GM21717 (cell line): Measurements from ENCODE around the gene DPEP2NB.
"Not testable (repeated sequence)": the region's sequence is repeated elsewhere in the genome, so short reads cannot be mapped to it uniquely, and the experiment has no call there.

Experiments
- ATAC-seq: cut with Tn5 transposase; IDR thresholded peaks from one replicate; pipeline ENCODE4 v1.9.1; 2021; ENCODE audit warnings: mild to moderate bottlenecking, moderate library complexity; ENCODE audit not compliant: unreplicated experiment

The DPEP2NB gene

GRCh38 chr16:67987460-67988160 lies 28.1 kb downstream of the DPEP2NB start:
- no peak for ATAC-seq

DNA sequence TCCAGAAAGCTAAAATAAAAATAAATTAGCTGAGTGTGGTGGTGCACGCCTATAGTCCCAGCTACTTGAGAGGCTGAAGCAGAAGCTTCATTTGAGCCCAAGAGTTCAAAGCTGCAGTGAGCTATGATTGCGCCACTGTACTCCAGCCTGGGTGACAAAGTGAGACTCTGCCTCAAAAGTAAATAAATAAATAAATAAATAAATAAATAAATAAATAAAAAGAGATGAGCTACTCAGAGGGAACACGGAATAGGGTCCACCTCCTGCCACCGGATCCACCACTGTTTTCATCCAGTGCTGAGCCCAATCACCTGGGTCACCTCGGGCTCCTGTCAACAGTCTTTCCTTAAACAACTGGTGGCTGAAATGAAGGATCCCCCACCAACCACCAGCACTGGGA lies 28.8 kb downstream of the DPEP2NB start:
- ATAC-seq = no peak

DNA sequence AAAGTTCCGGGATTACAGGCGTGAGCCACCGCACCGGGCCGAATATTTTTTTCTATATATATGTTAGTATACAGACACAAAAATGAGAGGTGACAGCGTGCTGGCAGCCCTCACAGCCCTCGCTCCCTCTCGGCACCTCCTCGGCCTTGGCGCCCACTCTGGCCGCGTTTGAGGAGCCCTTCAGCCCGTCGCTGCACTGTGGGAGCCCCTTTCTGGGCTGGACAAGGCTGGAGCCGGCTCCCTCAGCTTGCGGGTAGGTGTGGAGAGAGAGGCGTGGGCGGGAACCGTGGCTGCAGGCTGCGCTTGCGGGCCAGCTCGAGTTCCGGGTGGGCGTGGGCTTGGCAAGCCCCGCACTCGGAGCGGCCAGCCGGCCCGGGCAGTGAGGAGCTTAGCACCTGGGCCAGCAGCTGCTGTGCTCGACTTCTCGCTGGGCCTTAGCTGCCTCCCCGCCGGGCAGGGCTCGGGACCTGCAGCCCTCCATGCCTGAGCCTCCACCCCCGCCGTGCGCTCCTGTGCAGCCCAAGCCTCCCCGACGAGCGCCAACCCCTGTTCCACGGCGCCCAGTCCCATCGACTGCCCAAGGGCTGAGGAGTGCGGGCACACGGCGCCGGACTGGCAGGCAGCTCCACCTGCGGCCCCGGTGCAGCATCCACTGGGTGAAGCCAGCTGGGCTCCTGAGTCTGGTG lies 33.6 kb downstream of the DPEP2NB start:
- ATAC-seq = no peak

DNA sequence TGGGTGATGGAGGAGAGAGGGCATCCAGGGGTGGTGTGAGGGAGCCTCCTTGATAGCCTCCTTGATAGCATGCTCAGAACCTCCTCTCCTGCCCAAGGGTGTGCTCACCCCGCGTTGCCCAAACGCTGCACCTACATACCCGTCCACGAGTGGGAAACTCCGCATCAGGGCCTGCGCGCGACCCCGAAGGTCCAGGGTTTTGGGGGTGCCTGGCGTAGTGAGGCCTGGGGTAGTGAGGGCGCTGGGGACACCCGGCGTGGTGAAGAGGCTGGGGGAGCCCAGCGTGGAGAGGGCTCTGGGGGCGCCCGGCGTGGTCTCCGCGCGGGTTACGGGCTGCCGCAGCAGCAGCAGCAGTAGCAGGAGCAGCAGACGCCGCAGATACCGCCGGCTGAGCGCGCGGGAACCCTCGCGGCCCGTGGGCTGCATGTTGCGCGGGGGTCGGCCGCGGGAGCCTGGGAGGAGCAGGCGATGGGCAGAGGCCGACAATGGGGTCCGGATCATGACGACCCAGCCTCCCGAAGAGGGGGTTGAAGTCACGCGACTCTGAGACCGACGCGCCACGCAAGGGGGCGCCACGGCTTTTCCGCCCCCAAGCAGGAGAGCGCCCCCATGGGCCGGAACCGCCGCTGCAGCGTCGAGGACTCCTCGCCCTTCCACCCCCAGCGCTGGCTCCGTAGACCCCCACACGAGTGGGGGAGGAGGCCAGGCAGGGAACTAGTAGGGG lies 35.6 kb downstream of the DPEP2NB start, which contains the start of gene DPEP3:
DPEP3 (minus strand) TSS at position 545 of the 724 bp plus-strand sequence; CDS start at position 426, 119 bp downstream.
- ATAC-seq = no peak

DNA sequence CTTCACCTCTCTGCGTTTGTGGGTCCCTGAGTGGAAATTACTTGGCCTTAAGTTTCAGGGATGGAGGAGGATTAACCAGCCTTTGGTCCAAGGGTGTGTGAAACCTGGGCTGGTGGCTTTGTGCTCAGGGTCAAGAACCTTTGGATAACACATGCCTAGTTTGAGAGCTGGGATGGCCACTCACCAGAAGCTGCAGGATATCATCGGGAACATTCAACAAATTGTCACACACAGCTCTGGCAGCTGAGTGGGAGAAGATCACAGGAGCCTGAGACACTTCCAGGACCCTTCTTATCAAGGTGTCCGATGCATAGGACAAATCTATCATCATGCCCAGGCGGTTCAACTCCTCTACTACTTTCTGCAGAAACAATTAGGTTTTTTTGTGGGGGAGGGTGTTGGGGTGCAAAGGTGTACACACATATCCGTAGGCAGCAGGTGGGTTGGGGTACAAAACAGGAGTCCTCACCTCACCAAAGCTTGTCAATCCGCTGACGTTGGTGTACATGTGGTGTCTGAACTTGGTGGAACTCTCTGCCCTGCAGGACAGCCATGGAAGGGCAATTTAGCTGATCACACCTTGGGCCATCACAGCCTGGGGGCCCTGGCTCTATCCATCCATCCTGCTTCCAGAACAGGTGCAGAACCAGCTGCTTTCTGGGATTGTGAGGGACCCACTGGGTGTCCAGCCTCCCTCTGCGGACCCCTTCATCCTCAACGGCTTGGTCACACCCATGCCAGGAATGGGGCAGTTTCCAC lies 38.1 kb downstream of the DPEP2NB start:
- no peak for ATAC-seq

- ATAC-seq = no peak
Observed at GRCh38 chr16:67977005-67977404, 38.7 kb downstream of the DPEP2NB start.

DNA sequence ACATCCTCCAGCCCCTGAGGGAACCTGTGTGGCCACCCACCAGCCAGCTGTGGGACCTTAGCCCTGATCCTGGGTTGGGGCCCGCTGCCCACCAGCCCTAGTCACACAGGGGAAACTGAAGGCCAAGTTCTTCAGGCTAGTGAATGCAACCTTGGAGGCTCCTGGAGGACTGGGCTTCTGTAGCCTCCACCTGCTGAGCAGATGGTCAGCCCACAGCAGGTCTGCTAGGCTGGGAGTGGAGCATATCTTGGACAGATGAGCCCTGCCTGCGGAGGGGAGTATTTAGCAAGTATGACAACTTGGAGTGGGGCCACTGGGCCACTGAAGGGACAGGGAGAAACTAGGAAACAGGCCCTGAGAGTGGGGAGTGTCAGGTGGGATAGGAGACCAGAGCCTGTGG lies 39.5 kb downstream of the DPEP2NB start:
- ATAC-seq = no peak

GRCh38 chr16:67975321-67976105 lies 40.2 kb downstream of the DPEP2NB start:
- ATAC-seq = no peak

- not testable (repeated sequence) for ATAC-seq
Observed at GRCh38 chr16:67972285-67972684, 43.4 kb downstream of the DPEP2NB start.

DNA sequence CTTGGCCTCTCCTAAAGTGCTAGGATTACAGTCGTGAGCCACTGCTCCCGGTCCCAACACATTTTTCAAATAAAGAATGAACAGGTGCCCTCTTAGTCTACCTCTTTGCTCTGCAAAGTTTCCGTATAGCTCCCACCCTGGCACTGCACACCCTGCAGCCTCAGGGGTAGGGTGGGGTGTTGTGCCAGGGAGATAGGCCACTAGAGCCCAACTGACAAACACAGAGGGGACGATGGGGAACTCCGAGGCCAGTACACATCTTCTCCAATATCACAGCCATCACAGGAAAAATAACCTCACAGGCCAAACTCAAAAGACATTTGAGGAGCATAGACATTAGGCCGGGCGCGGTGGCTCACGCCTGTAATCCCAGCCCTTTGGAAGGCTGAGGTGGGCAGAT lies 44.6 kb downstream of the DPEP2NB start:
- no peak for ATAC-seq

- no peak for ATAC-seq
Observed at GRCh38 chr16:67969254-67970039, 46.3 kb downstream of the DPEP2NB start.

DNA sequence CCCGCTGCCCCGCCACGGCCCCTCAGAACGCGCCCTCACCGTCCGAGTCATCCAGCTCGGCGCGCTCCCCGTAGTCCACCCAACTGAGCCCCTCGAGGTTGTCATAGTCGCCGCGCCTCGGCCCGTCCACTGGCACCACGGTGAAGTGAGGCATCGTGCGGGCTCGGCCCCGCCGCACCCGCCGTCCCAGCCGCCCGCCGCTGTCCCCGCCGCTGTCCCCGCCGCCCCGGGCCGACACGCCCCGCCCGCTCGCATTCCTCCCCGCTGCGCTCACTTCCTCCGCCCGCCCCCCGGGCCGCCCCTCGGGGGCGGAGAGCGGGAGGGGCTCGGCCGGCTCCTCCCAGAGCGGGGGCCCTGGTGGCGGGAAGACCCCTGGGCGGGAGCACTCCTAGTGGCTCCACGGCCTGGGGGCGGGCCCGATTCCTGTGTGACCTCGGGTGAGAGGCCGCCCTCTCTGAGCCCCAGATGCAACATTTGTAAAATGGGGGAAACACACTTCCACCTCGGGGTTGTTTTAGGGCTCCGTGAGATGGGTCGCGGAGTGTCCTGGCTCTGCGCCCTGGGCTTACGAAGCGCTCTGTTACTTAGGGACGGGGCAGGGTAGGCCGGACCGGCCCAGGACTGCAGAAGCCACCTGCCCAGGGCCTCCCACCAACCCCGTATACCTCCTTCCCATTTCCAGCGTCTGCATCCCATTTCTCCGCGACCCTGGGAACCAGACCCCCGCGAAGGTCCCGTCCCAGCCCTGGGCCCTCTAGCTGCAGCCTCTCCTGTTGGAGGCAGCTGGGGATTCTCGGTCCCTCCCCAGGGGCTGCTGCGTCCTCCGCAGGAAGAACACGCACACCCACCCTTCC lies 47.1 kb downstream of the DPEP2NB start, which contains the start of gene SLC12A4:
SLC12A4 (minus strand) TSS at position 238 of the 854 bp plus-strand sequence; CDS start at position 154, 84 bp downstream.
- ATAC-seq = peak; percentile 72

DNA sequence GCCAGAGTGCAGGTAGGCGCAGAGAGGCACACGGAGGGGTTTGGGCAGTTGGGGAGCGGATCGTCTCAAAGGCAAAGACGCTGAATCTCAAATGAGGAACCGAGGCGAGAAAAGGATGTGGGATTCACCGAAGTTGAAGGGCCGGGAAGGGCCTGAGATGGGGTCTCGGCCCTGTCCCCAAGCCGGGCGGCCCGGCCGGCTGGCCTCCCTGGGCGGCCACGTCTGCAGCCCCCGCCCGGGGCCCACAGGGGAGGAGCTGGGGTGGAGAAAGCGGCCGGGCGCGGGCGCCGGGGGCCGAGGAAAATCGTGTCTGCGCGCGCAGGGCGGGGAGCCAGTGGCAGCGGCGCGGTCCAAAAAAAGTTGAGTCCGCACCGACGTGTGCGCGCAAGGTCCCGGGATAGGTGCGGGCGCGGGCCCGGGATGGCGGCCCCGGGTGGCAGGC lies 47.7 kb downstream of the DPEP2NB start:
- ATAC-seq = peak; percentile 22

DNA sequence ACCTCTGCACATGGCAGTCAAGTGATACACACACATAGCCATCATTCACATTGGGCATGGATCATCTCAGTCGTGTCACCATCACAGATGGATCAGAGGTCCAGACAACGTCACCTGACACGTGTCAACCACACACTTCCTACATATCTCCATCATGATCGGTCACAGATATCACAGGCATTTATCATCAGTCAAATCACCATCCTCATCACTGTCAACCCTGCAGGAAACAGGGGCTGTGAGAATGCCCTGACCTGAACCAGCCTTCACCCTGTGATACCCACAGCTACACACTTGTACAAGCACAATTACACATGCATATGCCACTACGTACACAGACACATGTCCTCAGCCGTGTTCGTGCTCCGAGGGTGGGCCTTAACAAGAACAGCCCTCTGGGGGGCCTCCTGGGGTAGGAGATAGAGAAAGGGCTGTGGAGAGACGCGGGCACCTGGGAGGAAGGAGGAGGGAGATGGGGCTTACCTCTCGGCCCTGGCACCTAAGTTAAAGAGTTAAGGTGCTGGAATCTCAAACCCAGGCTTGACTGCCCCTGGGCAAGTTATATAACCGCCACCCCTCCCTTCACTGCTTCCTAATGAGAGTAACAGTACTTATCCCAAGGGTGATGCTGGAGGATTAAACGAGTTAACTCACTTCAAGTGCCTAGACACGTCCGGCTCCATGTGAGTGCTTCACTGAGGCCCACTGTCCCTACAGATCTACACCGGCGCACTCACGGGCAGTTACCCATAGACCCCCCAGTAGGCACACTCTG lies 48.3 kb downstream of the DPEP2NB start:
- ATAC-seq = no peak

DNA sequence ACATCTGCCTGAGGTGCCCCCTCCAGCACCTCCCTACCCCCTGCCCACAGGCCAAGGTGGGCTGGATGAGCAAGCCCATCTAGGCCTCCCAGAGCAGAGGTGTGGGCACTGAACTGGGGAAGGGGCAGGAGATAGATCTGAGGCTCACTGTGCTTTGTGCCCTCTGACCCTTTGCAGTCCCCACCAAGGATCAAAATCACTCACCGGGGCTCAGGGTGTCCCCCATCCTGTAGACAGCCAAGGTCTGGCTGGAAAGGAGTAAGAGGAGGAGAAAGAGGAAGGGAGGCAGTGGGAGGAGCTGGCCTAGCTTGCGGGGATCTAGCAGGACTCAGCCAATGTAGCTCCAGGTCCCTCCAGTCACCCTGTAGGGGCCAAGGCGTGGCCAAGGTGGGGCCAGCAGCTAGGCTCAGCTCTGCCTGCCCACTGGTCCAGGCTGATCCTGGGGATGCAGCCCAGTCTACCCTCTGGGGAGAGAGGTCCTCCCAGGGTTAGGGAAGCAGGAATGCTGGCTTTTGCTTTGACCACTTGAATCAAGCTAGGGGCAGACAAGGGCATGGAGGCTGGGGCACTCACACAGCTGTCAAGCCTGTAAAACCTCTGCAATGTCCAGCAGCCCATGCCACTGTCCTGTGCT lies 49.0 kb downstream of the DPEP2NB start:
- no peak for ATAC-seq

- ATAC-seq = no peak
Observed at GRCh38 chr16:67965668-67966548, 49.8 kb downstream of the DPEP2NB start.
